ENCODE measurements around the gene ZNF473.
"Not testable (repeated sequence)": the region's sequence is repeated elsewhere in the genome, so short reads cannot be mapped to it uniquely, and the experiment has no call there.

Gene ZNF473

GRCh38 chr19:50099696-50100095 is 73.9 kb downstream of the ZNF473 start:
- DNase-seq (ENCODE audit: low read depth): not testable (repeated sequence)

- DNase-seq (ENCODE audit: low read depth): not testable (repeated sequence)
Measured at GRCh38 chr19:50100946-50101345, 75.1 kb downstream of the ZNF473 start.
